Activated CD8-positive, alpha-beta memory T cell treated with anti-CD3 and anti-CD28 coated beads, Interleukin-2, amount 10 ng/mL, durations not matched to agents 7 days and 5 days (primary cell): Measurements from ENCODE around the gene ARHGAP35. TPM values are rescaled to one million over a fixed set of nuclear protein-coding genes. Genes with fewer than 3 reads are reported as not detected.
"Not testable (repeated sequence)": the region's sequence is repeated elsewhere in the genome, so short reads cannot be mapped to it uniquely, and the experiment has no call there.

Source experiments
- ATAC-seq: fragments of 150-1000 bp; cut with Tn5 transposase; one replicate; pipeline ENCODE4 v1.10.0; 2021; ENCODE audit warnings: moderate library complexity
- CTCF ChIA-PET: fragments of 350-600 bp; sonication (Branson Sonifier 250); formaldehyde crosslinking; loops from one replicate; lab custom pipeline; 2021; ENCODE audit warnings: antibody characterized with exemption; lab: Charles Lee
- DNase-seq: peaks from one replicate; pipeline ENCODE4 v3.0.0-alpha.2; 2020
- H3K27ac Mint-ChIP-seq: one replicate; pipeline ENCODE4 v1.8.0; 2021; ENCODE audit warnings: mild to moderate bottlenecking, mixed read lengths
- H3K27me3 Mint-ChIP-seq: one replicate; pipeline ENCODE4 v1.8.0; 2021; ENCODE audit warnings: mixed read lengths
- H3K36me3 Mint-ChIP-seq: one replicate; pipeline ENCODE4 v1.8.0; 2021; ENCODE audit warnings: mild to moderate bottlenecking, mixed read lengths
- H3K4me1 Mint-ChIP-seq: one replicate; pipeline ENCODE4 v1.8.0; 2021; ENCODE audit warnings: mixed read lengths
- H3K4me3 Mint-ChIP-seq: one replicate; pipeline ENCODE4 v1.8.0; 2021; ENCODE audit warnings: mild to moderate bottlenecking, moderate library complexity, mixed read lengths
- H3K9me3 Mint-ChIP-seq: one replicate; pipeline ENCODE4 v1.8.0; 2022; ENCODE audit warnings: low read depth, mixed read lengths
- total RNA-seq, 2 experiments: library from RNA; stranded (reverse); gene quantifications; one replicate each; pipeline ENCODE4 v1.2.3, GENCODE V29; 2021

The ARHGAP35 gene
- total RNA-seq, 2 experiments from 2014 or later: 31.7 to 35.0 TPM

DNA sequence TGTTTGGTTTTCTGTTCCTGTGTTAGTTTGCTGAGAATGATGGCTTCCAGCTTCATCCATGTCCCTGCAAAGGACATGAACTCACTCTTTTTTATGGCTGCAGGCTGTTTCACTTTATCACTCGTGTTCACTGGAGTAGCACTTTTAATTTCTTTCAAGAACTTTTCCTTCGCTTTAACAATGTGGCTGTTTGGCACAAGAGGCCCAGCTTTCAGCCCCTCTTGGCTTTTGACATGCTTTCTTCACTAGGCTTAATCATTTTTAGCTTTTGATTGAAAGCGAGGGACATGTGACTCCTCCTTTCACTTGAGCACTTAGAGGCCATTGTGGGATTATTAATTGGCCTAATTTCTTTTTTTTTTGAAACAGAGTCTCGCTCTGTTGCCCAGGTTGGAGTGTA, 22.0 kb downstream of the ARHGAP35 start:
- H3K27me3 Mint-ChIP-seq, CTCF ChIA-PET, H3K27ac Mint-ChIP-seq, ATAC-seq, H3K4me3 Mint-ChIP-seq, DNase-seq, H3K9me3 Mint-ChIP-seq: not testable (repeated sequence)
- Mint-ChIP-seq H3K36me3 (peaks cover 14% of the 10 kb centered on the region), H3K4me1 (peaks cover 18% of the 10 kb centered on the region)

DNA sequence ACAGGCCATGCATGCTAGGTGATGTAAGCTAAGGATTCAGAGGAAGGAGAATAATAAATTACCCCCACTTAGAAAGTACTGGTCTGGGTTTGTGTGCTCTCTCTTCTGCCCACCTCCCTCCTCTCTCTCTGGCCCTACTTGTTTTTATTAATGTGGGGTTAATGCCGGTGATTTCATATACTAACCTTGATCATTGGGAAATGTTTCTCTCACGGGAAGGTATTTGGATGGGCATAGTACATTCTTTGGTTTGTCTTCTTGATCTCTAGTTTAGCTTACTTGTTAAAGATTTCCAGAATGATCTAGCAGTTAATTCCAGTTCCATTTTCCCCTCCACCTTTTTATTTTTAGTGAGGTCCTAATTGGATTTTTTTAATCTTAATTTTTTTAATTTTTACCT, 24.6 kb downstream of the ARHGAP35 start:
- Mint-ChIP-seq H3K27ac (no peak overlapping the region), H3K4me1 (peaks cover 15% of the 10 kb centered on the region), H3K36me3 (peaks cover 12% of the 10 kb centered on the region), H3K27me3 (no peaks in the 10 kb centered on the region), H3K9me3 (no peaks in the 10 kb centered on the region), H3K4me3 (no peak overlapping the region)
- CTCF ChIA-PET: interaction anchor here (1.3 to 2.7 kb wide), 4 partner anchors 12 to 128 kb away, joined by 3 to 10 read pairs (median 5); no protein-coding TSS in a partner anchor
- DNase-seq (no peak), ATAC-seq (no peak)

DNA sequence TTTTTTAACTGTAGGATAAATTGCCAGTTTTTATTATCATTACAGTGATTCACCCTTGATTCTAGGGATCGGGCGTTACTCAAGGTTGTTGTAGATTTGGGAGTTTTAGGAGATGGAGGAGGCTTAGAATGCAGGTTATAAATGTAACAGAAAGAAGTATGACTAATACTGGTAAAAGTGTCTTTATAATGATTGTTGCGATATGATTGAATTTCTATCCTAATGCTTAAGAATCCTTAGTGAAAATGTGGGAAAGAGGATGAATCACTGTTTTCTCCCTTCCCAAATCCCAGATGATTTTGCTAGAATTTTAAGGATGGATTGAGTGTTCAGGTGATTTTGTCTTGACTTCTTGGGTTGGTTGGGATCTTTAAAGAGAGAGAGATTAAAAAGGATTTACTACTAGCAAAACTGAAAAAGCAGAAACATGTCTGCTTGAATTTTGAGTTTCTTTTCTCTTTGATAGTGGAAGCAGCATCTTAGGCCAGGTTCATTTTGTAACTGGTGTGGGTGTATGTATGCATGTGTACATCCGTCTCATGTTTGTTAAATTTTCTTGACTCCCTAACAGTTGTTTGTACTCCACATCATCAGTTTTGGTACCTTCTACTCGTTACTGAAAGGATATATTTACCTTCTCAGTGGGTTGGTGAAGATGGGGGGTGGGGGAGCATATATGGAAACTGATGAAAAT, 25.9 kb downstream of the ARHGAP35 start:
- Mint-ChIP-seq H3K27me3 (no peaks in the 10 kb centered on the region), H3K27ac (no peak overlapping the region), H3K4me1 (peaks cover 15% of the 10 kb centered on the region), H3K4me3 (no peak overlapping the region), H3K36me3 (peaks cover 12% of the 10 kb centered on the region), H3K9me3 (no peaks in the 10 kb centered on the region)
- CTCF ChIA-PET: interaction anchor here (0.8 to 2.7 kb wide), 3 partner anchors 13 to 127 kb away, joined by 4 to 10 read pairs (median 6); no protein-coding TSS in a partner anchor
- DNase-seq (no peak), ATAC-seq (no peak)

DNA sequence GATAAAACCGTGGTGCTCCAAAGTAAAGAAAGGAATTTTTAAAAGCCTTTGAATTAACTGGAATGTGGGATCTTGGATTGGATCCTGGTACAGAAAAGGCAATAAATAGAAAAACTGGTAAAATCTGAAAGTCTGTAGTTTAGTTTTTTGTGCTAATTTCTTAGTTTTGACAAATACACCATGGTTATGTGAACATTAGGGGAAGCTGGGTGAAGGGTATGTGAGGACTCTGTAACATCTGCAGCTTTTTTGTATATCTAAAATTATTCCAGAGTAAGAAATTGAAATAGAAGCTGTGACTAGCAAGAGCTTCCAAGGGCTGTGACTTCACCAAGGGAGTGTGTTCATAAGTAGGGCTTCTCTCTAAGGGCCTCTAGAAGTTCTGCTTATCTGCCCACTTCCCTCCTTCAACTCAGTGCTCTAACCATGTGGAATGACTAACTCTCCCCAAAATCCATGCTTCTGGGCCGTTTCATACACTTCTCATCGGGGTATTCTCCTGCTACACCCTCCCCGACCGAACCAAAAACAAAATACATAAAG, 26.5 kb downstream of the ARHGAP35 start:
- no peak overlapping the region for H3K4me3 Mint-ChIP-seq
- ATAC-seq: no peak
- no peaks in the 10 kb centered on the region for H3K27me3 Mint-ChIP-seq
- CTCF ChIA-PET: interaction anchor here (0.9 kb wide), 1 partner anchor 131 kb away, joined by 3 read pairs; no protein-coding TSS in a partner anchor
- no peak overlapping the region for H3K27ac Mint-ChIP-seq
- peaks cover 10% of the 10 kb centered on the region for H3K36me3 Mint-ChIP-seq
- H3K4me1 Mint-ChIP-seq: peaks cover 15% of the 10 kb centered on the region
- DNase-seq: no peak
- H3K9me3 Mint-ChIP-seq: no peaks in the 10 kb centered on the region

DNA sequence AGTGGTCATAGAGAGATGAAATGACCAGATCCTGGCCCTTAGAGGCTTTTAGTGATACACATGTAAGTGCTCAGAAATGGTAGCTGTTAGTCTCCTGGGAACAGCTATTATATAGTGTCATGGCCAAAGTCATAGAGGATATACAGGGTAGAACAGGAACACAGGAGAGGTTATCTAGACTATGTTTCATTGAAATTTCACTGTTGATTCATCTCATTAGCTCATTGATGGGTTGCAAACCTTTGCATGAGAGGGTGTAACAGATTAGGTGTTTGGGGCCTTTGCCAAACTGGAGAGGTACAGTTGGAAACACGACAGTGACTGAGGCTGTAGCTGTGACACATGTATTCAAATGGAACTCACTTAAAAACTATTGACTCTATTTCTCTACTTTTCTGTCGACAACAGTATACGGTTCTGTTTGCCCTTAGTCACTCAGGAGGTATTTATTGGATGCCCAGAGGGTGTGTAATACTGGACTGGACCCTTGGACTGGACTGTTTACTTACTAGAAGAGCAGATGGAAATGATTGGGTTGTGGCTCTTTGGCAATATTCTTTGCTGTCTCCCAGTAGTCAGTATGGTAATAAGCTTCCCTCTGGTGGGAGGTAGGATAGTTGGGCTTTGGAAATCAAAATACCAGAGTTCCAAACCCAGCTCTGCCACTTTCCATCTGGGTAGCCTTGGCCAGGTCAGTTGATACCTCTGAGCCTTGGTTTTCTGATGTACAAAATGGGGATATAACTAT, 29.8 kb downstream of the ARHGAP35 start:
- Mint-ChIP-seq H3K4me1 (peaks cover 14% of the 10 kb centered on the region), H3K4me3 (no peak overlapping the region), H3K36me3 (peaks cover 9% of the 10 kb centered on the region)

DNA sequence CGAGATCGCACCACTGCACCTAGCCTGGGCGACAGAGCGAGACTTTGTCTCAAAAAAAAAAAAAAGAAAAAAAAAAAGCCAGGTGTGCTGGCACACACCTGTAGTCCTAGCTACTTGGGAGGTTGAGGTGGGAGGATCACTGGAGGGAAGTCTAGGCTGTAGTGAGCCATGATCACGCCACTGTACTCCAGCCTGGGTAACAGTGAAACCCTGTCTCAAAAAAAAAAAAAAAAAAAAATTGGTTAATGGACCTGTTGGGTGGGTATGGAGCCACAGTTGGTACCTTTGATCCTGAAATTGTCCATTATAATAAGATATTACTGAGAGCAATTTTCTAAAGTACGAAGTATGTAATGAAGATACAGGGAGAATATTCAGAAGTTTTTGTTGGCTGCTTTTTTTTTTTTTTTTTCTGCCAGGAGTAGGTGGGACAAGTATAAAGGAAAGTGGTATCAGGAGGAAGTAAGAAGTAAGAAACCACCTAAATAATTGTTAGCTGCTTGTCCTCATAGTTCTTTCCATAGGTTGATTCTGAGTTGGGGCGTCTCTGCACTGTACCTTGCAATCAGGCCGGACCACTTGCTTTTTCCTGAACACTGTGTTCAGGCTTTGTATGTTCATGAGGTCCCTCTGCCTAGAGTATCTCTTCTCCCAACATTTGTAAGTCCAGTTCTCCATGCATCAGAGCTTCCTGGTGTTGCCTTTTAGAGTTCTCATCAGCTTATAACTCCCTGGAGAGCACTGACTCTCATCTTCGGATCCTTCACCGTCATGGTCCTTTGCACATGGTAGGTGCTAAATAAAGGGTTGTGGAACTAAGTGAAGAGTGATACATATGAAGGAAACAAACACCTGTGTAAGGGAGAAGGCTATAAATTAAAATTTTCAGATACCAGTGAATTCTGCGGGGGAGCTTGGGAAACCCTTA, 31.7 kb downstream of the ARHGAP35 start:
- Mint-ChIP-seq H3K4me1 (peaks cover 11% of the 10 kb centered on the region), H3K27ac (no peak overlapping the region), H3K4me3 (no peak overlapping the region), H3K9me3 (no peaks in the 10 kb centered on the region), H3K27me3 (no peaks in the 10 kb centered on the region), H3K36me3 (peaks cover 1% of the 10 kb centered on the region)
- ATAC-seq: no peak
- CTCF ChIA-PET: interaction anchor here (0.7 to 0.9 kb wide), 3 partner anchors 10 to 138 kb away, joined by 3 to 4 read pairs (median 4); no protein-coding TSS in a partner anchor
- no peak for DNase-seq

More for the DNA sequence above, 29.8 kb downstream of the ARHGAP35 start:
- CTCF ChIA-PET: interaction anchor here (0.6 to 1.2 kb wide), 4 partner anchors 9 to 122 kb away, joined by 3 to 7 read pairs (median 4); no protein-coding TSS in a partner anchor
- no peaks in the 10 kb centered on the region for H3K9me3 Mint-ChIP-seq
- H3K27me3 Mint-ChIP-seq: no peaks in the 10 kb centered on the region
- no peak overlapping the region for H3K27ac Mint-ChIP-seq
- ATAC-seq (no peak), DNase-seq (no peak)

DNA sequence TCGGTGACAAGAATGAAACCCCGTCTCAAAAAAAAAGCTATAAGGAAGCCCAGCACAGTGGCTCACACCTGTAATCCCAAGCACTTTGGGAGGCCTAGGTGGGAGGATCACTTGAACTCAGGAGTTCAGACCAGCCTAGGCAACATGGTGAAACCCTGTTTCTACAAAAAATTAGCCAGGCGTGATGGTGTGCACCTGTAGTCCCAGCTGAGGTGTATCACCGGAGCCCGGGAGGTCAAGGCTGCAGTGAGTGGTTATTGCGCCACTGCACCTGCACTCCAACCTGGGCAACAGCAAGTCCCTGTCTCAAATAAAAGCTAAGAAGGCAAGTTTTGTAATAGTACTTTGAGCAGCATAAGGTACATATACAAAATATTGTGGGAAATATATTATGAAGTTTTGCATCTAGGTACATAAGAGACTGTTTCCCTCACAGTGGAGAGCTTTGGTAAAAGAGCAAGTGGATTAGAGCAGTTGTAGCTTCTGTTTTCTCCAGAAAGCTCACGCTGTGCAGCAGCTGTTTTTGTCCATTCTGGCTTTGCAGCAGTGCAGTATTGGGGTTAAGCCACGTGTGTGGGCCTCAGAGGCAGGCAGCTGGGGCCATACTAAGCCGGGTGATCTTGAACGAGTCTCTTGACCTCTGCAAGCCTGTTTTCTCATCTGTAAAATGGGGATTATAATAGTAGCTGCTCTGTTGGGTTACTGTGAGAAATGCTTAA, 35.4 kb downstream of the ARHGAP35 start:
- Mint-ChIP-seq H3K36me3 (peaks cover 3% of the 10 kb centered on the region), H3K4me1 (peaks cover 13% of the 10 kb centered on the region), H3K27me3 (no peaks in the 10 kb centered on the region), H3K27ac (no peak overlapping the region), H3K4me3 (no peak overlapping the region), H3K9me3 (no peaks in the 10 kb centered on the region)
- DNase-seq (no peak), ATAC-seq (no peak)
- CTCF ChIA-PET: interaction anchor here (0.7 to 1.2 kb wide), 2 partner anchors 8 to 142 kb away, joined by 3 to 5 read pairs; no protein-coding TSS in a partner anchor

DNA sequence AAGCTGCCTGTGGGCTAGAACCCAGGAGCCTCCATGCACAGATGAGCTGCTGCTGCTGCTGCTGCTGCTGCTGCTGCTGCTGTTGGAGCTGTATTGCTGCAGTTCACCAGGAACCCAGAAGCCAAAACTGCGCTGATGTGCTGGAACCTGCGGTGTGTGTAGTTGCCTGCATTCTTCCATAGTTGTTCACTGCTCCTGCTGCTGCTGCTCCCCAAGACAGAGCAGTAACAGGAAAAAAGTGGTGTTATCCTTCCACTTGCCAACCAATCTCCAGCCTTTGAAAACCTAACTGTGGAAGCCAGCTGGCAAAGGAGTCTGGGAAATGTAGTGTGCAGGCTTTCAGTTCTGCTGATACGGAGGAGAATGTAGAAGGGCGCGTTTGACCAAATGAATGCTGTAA, 37.9 kb downstream of the ARHGAP35 start:
- Mint-ChIP-seq H3K4me3 (no peak overlapping the region), H3K36me3 (peaks cover 3% of the 10 kb centered on the region), H3K4me1 (peaks cover 25% of the 10 kb centered on the region), H3K9me3 (no peaks in the 10 kb centered on the region), H3K27me3 (no peaks in the 10 kb centered on the region), H3K27ac (no peak overlapping the region)
- no peak for ATAC-seq
- CTCF ChIA-PET: interaction anchor here (0.6 to 1.7 kb wide), 2 partner anchors 28 to 230 kb away, joined by 3 to 4 read pairs; no protein-coding TSS in a partner anchor
- no peak for DNase-seq

DNA sequence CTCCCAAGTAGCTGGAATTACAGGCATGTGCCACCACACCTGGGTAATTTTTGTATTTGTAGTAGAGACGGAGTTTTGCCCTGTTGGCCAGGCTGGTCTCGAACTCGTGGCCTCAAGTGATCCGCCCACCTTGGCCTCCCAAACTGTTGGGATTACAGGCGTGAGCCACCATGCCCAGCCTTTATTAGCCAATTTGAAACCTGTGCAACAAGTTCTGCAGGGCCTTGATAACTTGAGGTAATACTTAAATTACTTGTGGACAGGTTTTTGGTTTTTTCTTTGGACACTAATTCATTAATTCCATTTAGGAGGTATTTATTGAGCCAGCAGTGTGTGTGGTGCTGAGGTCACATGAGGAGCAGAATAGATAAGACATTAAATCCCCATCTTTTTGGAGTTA, 39.5 kb downstream of the ARHGAP35 start:
- Mint-ChIP-seq H3K4me3 (no peak overlapping the region), H3K4me1 (peaks cover 34% of the 10 kb centered on the region), H3K27ac (no peak overlapping the region), H3K36me3 (peaks cover 3% of the 10 kb centered on the region), H3K27me3 (no peaks in the 10 kb centered on the region), H3K9me3 (no peaks in the 10 kb centered on the region)
- CTCF ChIA-PET: no interaction called here
- no peak for ATAC-seq
- DNase-seq: no peak

DNA sequence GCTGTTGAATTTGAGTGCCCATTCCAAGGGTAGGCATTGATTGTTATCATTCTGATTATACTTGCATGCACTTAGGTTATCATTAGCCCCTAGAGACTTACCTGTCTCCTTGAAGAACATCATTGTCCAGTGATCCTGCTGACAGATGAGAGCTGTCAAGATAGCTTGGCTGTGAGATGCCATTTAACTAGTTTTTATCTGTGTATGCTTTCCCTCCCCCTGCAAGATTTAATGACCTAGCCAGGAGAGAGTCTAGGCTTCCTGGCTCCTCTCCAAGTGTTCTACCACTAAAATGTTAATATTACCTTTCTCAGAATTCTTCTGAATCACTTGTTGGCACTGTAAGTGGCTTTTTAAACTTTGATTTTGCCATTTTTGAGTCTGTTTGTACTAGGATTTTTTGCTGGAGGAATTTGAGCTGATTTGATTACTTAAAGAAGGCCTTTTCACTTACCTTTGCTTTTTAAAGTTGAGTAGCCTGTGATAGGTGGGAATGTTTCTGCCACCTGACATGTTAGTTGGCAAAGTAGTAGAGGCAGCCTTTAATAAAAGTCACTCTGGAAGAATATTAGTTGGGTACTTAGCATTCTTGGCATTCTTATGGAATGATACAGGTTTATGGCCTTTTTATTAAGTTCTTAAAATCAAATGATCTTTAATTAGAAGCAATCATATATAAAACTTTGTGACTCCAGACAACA, 41.1 kb downstream of the ARHGAP35 start:
- Mint-ChIP-seq H3K9me3 (no peaks in the 10 kb centered on the region), H3K27ac (no peak overlapping the region)

DNA sequence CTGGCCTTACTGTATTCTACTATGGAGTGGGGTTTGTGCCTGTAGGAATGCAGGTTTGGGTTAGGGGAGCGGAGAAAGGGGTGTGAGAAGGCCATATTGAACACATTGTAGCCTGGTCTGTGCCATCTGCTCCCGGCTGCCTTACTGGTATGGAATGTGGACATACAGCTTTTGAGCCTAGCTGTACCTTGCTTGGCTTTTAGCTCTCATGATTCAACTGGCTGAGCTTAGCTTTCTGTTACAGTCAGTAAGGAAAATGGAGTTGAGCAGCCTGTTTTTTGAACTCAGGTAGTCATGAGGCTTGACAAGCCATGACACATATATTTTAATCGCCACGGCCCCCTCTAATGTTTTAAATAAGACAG, 41.6 kb downstream of the ARHGAP35 start:
- CTCF ChIA-PET: interaction anchor here (1.0 kb wide), 1 partner anchor 10 kb away, joined by 4 read pairs; no protein-coding TSS in a partner anchor
- Mint-ChIP-seq H3K36me3 (peaks cover 3% of the 10 kb centered on the region), H3K4me3 (no peak overlapping the region), H3K27ac (no peak overlapping the region), H3K27me3 (no peaks in the 10 kb centered on the region), H3K9me3 (no peaks in the 10 kb centered on the region), H3K4me1 (peaks cover 28% of the 10 kb centered on the region)
- ATAC-seq (no peak), DNase-seq (no peak)

More for the DNA sequence above, 41.1 kb downstream of the ARHGAP35 start:
- CTCF ChIA-PET: interaction anchor here (1.0 kb wide), 1 partner anchor 9 kb away, joined by 4 read pairs; no protein-coding TSS in a partner anchor
- H3K4me1 Mint-ChIP-seq: peaks cover 30% of the 10 kb centered on the region
- no peak for ATAC-seq
- H3K36me3 Mint-ChIP-seq: peaks cover 3% of the 10 kb centered on the region
- no peak for DNase-seq
- no peak overlapping the region for H3K4me3 Mint-ChIP-seq
- H3K27me3 Mint-ChIP-seq: no peaks in the 10 kb centered on the region
